IMR-90 (cell line): ENCODE data around the gene PYGB. TPM values are rescaled to one million over a fixed set of nuclear protein-coding genes. Genes with fewer than 3 reads are reported as not detected.
A peak's percentile ranks its signal among the peaks of the same experiment; 100 is the strongest.

ENCODE experiments used
- ATAC-seq: fragments of 200-7000 bp; cut with Tn5 transposase; 2 replicates; pipeline ENCODE4 v1.9.1; 2020; ENCODE audit warnings: low read depth, mild to moderate bottlenecking, moderate library complexity
- BruUV-seq: library from RNA; stranded (reverse); fragments of 400-500 nt; replicated peaks from 2 replicates; lab custom pipeline; 2021; lab: Mats Ljungman, UMichigan
- CTCF ChIA-PET: fragments of 300-600 bp; formaldehyde crosslinking; extraction: SDS; loops from one replicate; lab custom pipeline; 2021; ENCODE audit warnings: antibody characterized with exemption; lab: Yijun Ruan, JAX
- POLR2A ChIA-PET: fragments of 300-600 bp; sonication (Branson Sonifier 250); formaldehyde crosslinking; loops from one replicate; lab custom pipeline; 2022; ENCODE audit warnings: antibody characterized with exemption; ENCODE audit not compliant: unreplicated experiment; lab: Charles Lee
- DNase-seq: peaks from one replicate; pipeline ENCODE4 v3.0.0; 2013
- H2AFZ ChIP-seq: replicated peaks from 2 replicates; pipeline ENCODE3; 2013; ENCODE audit warnings: low read length, mild to moderate bottlenecking; ENCODE audit not compliant: poor library complexity
- H2AK5ac ChIP-seq: 2 replicates; pipeline ENCODE4 v1.6.1; 2013; ENCODE audit warnings: low read depth, low read length, inconsistent platforms
- H2AK9ac ChIP-seq: replicated peaks from 2 replicates; pipeline ENCODE3; 2013; ENCODE audit warnings: mild to moderate bottlenecking, low read depth, low read length, moderate library complexity; ENCODE audit not compliant: poor library complexity
- H2BK120ac ChIP-seq: 2 replicates; pipeline ENCODE4 v1.6.1; 2013; ENCODE audit warnings: low read depth, low read length, inconsistent platforms
- H2BK15ac ChIP-seq: 3 replicates; pipeline ENCODE4 v1.6.1; 2013; ENCODE audit warnings: low read depth, low read length, inconsistent platforms
- H2BK20ac ChIP-seq: 2 replicates; pipeline ENCODE4 v1.6.1; 2013; ENCODE audit warnings: low read depth, mild to moderate bottlenecking, inconsistent platforms, low read length, moderate library complexity
- H2BK5ac ChIP-seq: 2 replicates; pipeline ENCODE4 v1.6.1; 2013; ENCODE audit warnings: mild to moderate bottlenecking, low read depth, low read length, inconsistent platforms; ENCODE audit not compliant: poor library complexity, severe bottlenecking
- H3K14ac ChIP-seq: replicated peaks from 2 replicates; pipeline ENCODE4 v1.6.1; 2013; ENCODE audit warnings: low read depth, low read length, inconsistent platforms
- H3K18ac ChIP-seq: 2 replicates; pipeline ENCODE4 v1.6.1; 2013; ENCODE audit warnings: low read depth, low read length, control low read depth
- H3K23ac ChIP-seq: 2 replicates; pipeline ENCODE4 v1.6.1; 2013; ENCODE audit warnings: low read depth, low read length, inconsistent platforms
- H3K27ac ChIP-seq: 2 replicates; pipeline ENCODE4 v1.5.1; 2013; ENCODE audit warnings: mild to moderate bottlenecking, control low read depth, low read length; ENCODE audit not compliant: insufficient read depth
- H3K27me3 ChIP-seq: 2 replicates; pipeline ENCODE4 v1.6.1; 2013; ENCODE audit warnings: low read length; ENCODE audit not compliant: control insufficient read depth, insufficient read depth
- H3K36me3 ChIP-seq: 2 replicates; pipeline ENCODE4 v1.6.1; 2013; ENCODE audit warnings: low read length, mixed read lengths; ENCODE audit not compliant: control insufficient read depth, insufficient read depth
- H3K4ac ChIP-seq: 2 replicates; pipeline ENCODE4 v1.6.1; 2013; ENCODE audit warnings: low read depth, low read length, inconsistent platforms
- H3K4me1 ChIP-seq: 2 replicates; pipeline ENCODE4 v1.6.1; 2013; ENCODE audit warnings: low read length, mixed read lengths; ENCODE audit not compliant: control insufficient read depth, insufficient read depth
- H3K4me2 ChIP-seq: 2 replicates; pipeline ENCODE4 v1.6.1; 2013; ENCODE audit warnings: low read depth, mild to moderate bottlenecking, control low read depth, low read length, moderate library complexity
- H3K4me3 ChIP-seq: 2 replicates; pipeline ENCODE4 v1.5.1; 2013; ENCODE audit warnings: low read depth, mild to moderate bottlenecking, control low read depth, low read length, moderate library complexity; ENCODE audit not compliant: insufficient read depth
- H3K56ac ChIP-seq: 2 replicates; pipeline ENCODE4 v1.6.1; 2013; ENCODE audit warnings: low read length, inconsistent platforms; ENCODE audit not compliant: insufficient read depth; ENCODE audit errors: extremely low read depth
- H3K79me1 ChIP-seq, 2 experiments: 2 replicates each; pipeline ENCODE4 v1.6.1; 2013; ENCODE audit warnings: low read length in 2 of 2, inconsistent platforms in 1 of 2, low read depth in 1 of 2
- H3K9ac ChIP-seq: 2 replicates; pipeline ENCODE4 v1.6.1; 2013; ENCODE audit warnings: low read depth, low read length, control low read depth
- H3K9me1 ChIP-seq: 2 replicates; pipeline ENCODE4 v1.6.1; 2013; ENCODE audit warnings: low read length, inconsistent platforms; ENCODE audit not compliant: insufficient read depth
- H3K9me3 ChIP-seq: 2 replicates; pipeline ENCODE4 v1.6.1; 2013; ENCODE audit warnings: low read length; ENCODE audit not compliant: control insufficient read depth, insufficient read depth
- H4K20me1 ChIP-seq: 2 replicates; pipeline ENCODE4 v1.6.1; 2013; ENCODE audit warnings: low read length, inconsistent platforms; ENCODE audit not compliant: insufficient read depth
- H4K5ac ChIP-seq: 2 replicates; pipeline ENCODE4 v1.6.1; 2013; ENCODE audit warnings: mild to moderate bottlenecking, low read depth, low read length, control low read depth
- H4K8ac ChIP-seq, 2 experiments: 2 replicates each; pipeline ENCODE4 v1.6.1; 2013; ENCODE audit warnings: low read depth in 2 of 2, low read length in 2 of 2, control low read depth in 1 of 2, inconsistent platforms in 1 of 2
- H4K91ac ChIP-seq: 2 replicates; pipeline ENCODE4 v1.6.1; 2013; ENCODE audit warnings: low read depth, low read length, inconsistent platforms; ENCODE audit not compliant: insufficient read depth
- BHLHE40 ChIP-seq: fragments of 150-350 bp; IDR thresholded peaks from 2 replicates; pipeline ENCODE4 v1.6.1; 2016; ENCODE audit warnings: mild to moderate bottlenecking, low read depth, low read length
- CEBPB ChIP-seq: IDR thresholded peaks from 2 replicates; pipeline ENCODE4 v1.6.1; 2012; ENCODE audit warnings: low read depth, low read length, improper control_type of control experiment
- FOS ChIP-seq: fragments of 150-350 bp; IDR thresholded peaks from 2 replicates; pipeline ENCODE4 v1.6.1; 2016; ENCODE audit warnings: low read depth, low read length
- MAFK ChIP-seq: IDR thresholded peaks from 2 replicates; pipeline ENCODE4 v1.6.1; 2012; ENCODE audit warnings: low read depth, low read length, improper control_type of control experiment
- MAZ ChIP-seq: IDR thresholded peaks from 2 replicates; pipeline ENCODE4 v1.6.1; 2012; ENCODE audit warnings: low read depth, mild to moderate bottlenecking, low read length, improper control_type of control experiment, moderate library complexity, borderline replicate concordance
- MXI1 ChIP-seq: IDR thresholded peaks from 2 replicates; pipeline ENCODE4 v1.6.1; 2012; ENCODE audit warnings: low read depth, mild to moderate bottlenecking, low read length, moderate library complexity, borderline replicate concordance
- NFE2L2 ChIP-seq: fragments of 150-350 bp; IDR thresholded peaks from 2 replicates; pipeline ENCODE4 v1.6.1; 2016; ENCODE audit warnings: low read depth, mild to moderate bottlenecking, low read length
- POLR2A ChIP-seq: IDR thresholded peaks from 2 replicates; pipeline ENCODE4 v1.6.1; 2012; ENCODE audit warnings: mild to moderate bottlenecking, low read depth, low read length
- RAD21 ChIP-seq: IDR thresholded peaks from 2 replicates; pipeline ENCODE4 v1.6.1; 2012; ENCODE audit warnings: low read length, improper control_type of control experiment
- RFX5 ChIP-seq: IDR thresholded peaks from 2 replicates; pipeline ENCODE4 v1.8.0; 2012; ENCODE audit warnings: low read depth, mild to moderate bottlenecking, low read length, moderate library complexity
- SMC3 ChIP-seq: fragments of 150-350 bp; IDR thresholded peaks from 2 replicates; pipeline ENCODE4 v1.6.1; 2016; ENCODE audit warnings: low read depth, mild to moderate bottlenecking, antibody characterized with exemption, low read length, moderate library complexity
- WGBS, 2 experiments: methylation state at CpG; one replicate each; pipeline versions ENCODE4 v1.1.5 to v1.1.7; 2013; ENCODE audit warnings: missing lambda C conversion rate in 2 of 2; ENCODE audit not compliant: insufficient read length in 1 of 2; ENCODE audit errors: extremely low coverage in 2 of 2; 5-methylcytosine and 5-hydroxymethylcytosine counted together
- dilution Hi-C: fragments of 300-500 bp; cut with HindIII; formaldehyde crosslinking; loops from one replicate; pipeline ENCODE4 v1.14.3; 2018; ENCODE audit warnings: low sequenced_read_pairs; ENCODE audit not compliant: unreplicated experiment
- in situ Hi-C: fragments of 300-500 bp; cut with MboI; formaldehyde crosslinking; loops from 3 replicates; pipeline ENCODE4 v1.14.3; 2019; ENCODE audit warnings: low sequenced_read_pairs, inconsistent platforms, mixed read lengths
- intact Hi-C: fragments of 100-400 bp; cut with micrococcal nuclease; formaldehyde crosslinking; loops from 2 replicates; pipeline ENCODE4 v1.10.0; 2022
- polyA plus RNA-seq, 3 experiments: library from polyadenylated mRNA; depleted of rRNA; stranded (reverse); fragments of >200 nt; gene quantifications; 2 replicates each; pipeline ENCODE4 v1.2.3, GENCODE V29; 2012; ENCODE audit warnings: low replicate concordance in 1 of 3
- total RNA-seq: library from RNA; depleted of rRNA; stranded (reverse); fragments of >200 nt; gene quantifications from 2 replicates; pipeline ENCODE4 v1.2.3, GENCODE V29; 2012
- TF ChIP-seq, protein P1 (sequence below): conservative IDR thresholded peaks from 2 replicates; pipeline ENCODE4 v1.5.1; 2012; ENCODE audit warnings: mild to moderate bottlenecking, low read depth, low read length, improper control_type of control experiment
- TF ChIP-seq, protein P2 (sequence below): fragments of 150-350 bp; IDR thresholded peaks from 2 replicates; pipeline ENCODE4 v1.6.1; 2016; ENCODE audit warnings: low read depth, mild to moderate bottlenecking, low read length, moderate library complexity, borderline replicate concordance
- TF ChIP-seq, protein P3 (sequence below): fragments of 150-350 bp; IDR thresholded peaks from 2 replicates; pipeline ENCODE4 v1.6.1; 2017; ENCODE audit warnings: mild to moderate bottlenecking, antibody characterized with exemption, low read length, low read depth

Gene PYGB
- total and polyA plus RNA-seq, 2 of the 4 experiments (the other 2 are of a cell fraction): 72.4 to 83.1 TPM

DNA sequence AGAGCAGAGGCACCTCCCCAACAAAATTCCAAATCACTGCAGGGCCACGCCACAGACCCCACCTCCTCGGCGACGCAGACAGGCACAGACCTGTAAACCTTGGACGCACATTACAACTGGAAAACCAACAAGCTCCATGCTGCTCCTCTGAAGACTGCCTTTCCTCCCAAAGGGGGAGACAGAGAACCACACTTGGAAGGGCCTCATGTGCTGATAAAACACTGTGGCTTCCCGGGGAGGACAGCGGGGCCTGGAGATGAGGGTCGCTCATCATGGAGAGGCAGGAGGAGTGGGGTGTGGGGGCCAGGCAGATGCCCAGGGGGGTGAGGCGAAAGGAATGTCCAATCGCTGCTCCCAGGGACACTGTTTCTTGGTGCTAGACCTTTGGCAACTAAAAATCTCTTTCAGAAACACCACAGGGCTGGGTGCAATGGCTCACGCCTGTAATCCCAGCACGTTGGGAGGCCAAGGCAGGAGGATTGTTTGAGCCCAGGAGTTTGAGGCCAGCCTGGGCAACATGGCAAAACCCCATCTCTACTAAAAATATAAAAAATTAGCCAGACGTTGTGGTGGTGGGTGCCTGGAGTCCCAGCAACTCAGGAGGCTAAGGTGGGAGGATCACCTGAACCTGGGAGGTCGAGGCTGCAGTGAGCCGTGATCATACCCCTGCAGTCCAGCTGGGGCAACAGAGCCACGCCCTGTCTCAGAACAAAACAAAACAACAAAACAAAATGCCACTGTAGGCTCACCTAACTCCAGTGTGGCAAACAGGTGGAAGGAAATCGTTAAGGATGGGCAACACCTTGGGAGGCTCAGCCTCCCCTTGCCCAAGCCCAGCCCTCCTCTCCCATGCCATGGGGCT lies 88.9 kb downstream of the PYGB start:
- Histone ChIP-seq H4K8ac (no peak overlapping the region), H3K4me1 (peaks cover 7% of the 10 kb centered on the region; the same call in 1 of the 2 replicates), H3K79me1 (peaks cover 40 to 51% of the 10 kb centered on the region in 2 experiments), H3K9me1 (peaks cover 9% of the 10 kb centered on the region), H3K27me3 (no peaks in the 10 kb centered on the region), H2BK15ac (no peak overlapping the region), H3K9ac (no peak overlapping the region), H2BK5ac (no peak overlapping the region), H3K36me3 (peaks cover 5% of the 10 kb centered on the region), H2BK120ac (no peak overlapping the region), H2AFZ (peak overlapping the region; percentile 5), H3K23ac (no peak overlapping the region), H3K9me3 (no peaks in the 10 kb centered on the region), H4K91ac (no peak overlapping the region), H3K18ac (no peak overlapping the region), H3K4ac (no peak overlapping the region), H3K56ac (no peak overlapping the region), H2AK9ac (no peak overlapping the region), H2AK5ac (no peak overlapping the region), H2BK20ac (no peak overlapping the region), H3K4me3 (no peak overlapping the region), H4K20me1 (peaks cover 25% of the 10 kb centered on the region), H3K27ac (no peak overlapping the region), H3K14ac (no peak overlapping the region), H3K4me2 (no peak overlapping the region), H4K5ac (no peak overlapping the region)
- ChIA-PET CTCF (interaction anchor here (0.9 to 1.2 kb wide), 2 partner anchors 10 to 62 kb away, joined by 5 to 9 read pairs; no protein-coding TSS in a partner anchor), POLR2A (interaction anchor here (0.5 kb wide), 1 partner anchor 63 kb away, joined by 3 read pairs; no protein-coding TSS in a partner anchor)
- DNase-seq (peak; percentile 35), ATAC-seq (peak; percentile 81; the same call in 1 of the 2 replicates)
- in situ Hi-C loops (no loop called here), dilution Hi-C loops (no loop called here), intact Hi-C loops (loop anchor here (1.0 kb wide), 1 partner anchor 63 kb away; no protein-coding TSS in a partner anchor)
- 83% methylated on average over 2 of the region's 17 CpGs; no CpG with 5 or more reads in 1 of the 2 experiments for WGBS, 2 experiments
- no TSS peak for BruUV-seq
- TF ChIP-seq SMC3 (peak; percentile 30; the same call in 1 of the 2 replicates), FOS (no peak), MXI1 (no peak), RFX5 (no peak), MAZ (no peak), BHLHE40 (no peak), MAFK (no peak), RAD21 (peak; percentile 57), NFE2L2 (no peak), CEBPB (no peak), POLR2A (no peak)
- TF ChIP-seq, protein P1, sequence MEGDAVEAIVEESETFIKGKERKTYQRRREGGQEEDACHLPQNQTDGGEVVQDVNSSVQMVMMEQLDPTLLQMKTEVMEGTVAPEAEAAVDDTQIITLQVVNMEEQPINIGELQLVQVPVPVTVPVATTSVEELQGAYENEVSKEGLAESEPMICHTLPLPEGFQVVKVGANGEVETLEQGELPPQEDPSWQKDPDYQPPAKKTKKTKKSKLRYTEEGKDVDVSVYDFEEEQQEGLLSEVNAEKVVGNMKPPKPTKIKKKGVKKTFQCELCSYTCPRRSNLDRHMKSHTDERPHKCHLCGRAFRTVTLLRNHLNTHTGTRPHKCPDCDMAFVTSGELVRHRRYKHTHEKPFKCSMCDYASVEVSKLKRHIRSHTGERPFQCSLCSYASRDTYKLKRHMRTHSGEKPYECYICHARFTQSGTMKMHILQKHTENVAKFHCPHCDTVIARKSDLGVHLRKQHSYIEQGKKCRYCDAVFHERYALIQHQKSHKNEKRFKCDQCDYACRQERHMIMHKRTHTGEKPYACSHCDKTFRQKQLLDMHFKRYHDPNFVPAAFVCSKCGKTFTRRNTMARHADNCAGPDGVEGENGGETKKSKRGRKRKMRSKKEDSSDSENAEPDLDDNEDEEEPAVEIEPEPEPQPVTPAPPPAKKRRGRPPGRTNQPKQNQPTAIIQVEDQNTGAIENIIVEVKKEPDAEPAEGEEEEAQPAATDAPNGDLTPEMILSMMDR: peak; percentile 48
- TF ChIP-seq, protein P2, sequence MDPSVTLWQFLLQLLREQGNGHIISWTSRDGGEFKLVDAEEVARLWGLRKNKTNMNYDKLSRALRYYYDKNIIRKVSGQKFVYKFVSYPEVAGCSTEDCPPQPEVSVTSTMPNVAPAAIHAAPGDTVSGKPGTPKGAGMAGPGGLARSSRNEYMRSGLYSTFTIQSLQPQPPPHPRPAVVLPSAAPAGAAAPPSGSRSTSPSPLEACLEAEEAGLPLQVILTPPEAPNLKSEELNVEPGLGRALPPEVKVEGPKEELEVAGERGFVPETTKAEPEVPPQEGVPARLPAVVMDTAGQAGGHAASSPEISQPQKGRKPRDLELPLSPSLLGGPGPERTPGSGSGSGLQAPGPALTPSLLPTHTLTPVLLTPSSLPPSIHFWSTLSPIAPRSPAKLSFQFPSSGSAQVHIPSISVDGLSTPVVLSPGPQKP: no peak
- TF ChIP-seq, protein P3, sequence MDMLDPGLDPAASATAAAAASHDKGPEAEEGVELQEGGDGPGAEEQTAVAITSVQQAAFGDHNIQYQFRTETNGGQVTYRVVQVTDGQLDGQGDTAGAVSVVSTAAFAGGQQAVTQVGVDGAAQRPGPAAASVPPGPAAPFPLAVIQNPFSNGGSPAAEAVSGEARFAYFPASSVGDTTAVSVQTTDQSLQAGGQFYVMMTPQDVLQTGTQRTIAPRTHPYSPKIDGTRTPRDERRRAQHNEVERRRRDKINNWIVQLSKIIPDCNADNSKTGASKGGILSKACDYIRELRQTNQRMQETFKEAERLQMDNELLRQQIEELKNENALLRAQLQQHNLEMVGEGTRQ: no peak
